Measurements from ENCODE around the gene BCL2L11.
A peak's percentile ranks its signal among the peaks of the same experiment; 100 is the strongest.

The BCL2L11 gene

DNA sequence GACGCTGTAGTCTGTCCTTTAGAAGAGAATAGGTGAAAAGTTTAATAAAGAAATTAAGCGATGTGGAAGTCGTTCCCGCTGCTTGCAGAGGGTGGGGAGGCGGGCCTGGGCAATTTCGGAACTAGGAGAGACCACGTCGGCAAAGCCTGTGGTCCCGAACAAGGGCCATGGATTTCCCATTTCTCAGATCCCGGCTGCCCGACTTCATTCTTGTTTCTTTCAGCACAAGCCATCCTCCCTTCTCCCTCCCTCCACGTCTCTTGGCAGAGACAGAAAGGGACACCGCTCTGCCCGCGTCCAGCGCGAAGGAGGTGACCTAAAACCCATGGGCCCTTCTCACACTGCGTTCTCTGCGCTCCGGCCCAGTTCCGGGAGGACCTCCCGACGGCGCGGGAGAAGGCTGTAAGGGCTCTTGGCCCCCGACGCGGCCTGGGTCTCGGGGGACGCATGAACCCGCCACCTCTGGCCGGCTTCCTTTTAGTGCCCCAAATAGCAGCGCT, 2.2 kb upstream of the BCL2L11 start:
- no peak for DNase-seq

DNA sequence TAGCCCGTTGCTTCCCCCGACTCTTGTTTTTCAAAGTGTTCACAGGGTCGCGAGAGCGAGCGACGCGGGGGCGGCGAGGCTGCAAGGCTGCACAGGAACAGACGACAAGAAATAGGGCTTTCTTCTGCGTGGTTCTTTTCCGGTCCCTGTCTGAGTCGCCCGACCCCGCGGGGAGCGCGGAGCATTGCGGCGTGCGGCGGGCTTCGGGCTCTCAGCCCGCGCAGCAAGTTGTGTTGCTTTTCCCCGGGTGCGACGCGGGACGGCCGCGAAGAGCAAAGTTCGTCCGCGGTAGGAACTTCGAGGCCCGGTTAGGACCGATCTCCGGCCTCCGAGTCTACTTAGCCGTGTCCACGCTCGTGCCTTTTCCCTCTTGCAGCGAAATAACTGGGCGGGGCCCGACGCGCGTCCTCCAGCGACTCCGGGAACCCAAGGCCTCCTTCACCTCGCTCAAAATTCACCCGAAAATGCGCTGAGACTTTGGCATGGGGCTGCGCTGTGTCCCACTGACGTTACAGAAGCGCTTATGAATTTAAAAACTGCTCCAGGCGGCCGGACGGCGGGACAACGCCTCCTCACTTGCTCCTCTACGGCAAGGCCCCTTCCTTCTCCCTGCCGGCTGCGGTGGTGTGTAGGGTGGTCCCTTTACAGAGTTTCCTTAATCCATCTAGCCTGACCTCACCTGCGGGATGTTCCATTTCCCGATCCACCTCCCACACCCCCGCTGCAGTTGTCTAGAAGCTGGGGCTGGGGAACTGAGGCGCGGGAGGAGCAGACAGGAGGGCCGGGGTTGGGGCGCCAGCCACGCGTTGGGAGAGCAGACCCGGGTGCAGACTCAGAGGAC, 1.5 kb upstream of the BCL2L11 start:
- DNase-seq = no peak

DNA sequence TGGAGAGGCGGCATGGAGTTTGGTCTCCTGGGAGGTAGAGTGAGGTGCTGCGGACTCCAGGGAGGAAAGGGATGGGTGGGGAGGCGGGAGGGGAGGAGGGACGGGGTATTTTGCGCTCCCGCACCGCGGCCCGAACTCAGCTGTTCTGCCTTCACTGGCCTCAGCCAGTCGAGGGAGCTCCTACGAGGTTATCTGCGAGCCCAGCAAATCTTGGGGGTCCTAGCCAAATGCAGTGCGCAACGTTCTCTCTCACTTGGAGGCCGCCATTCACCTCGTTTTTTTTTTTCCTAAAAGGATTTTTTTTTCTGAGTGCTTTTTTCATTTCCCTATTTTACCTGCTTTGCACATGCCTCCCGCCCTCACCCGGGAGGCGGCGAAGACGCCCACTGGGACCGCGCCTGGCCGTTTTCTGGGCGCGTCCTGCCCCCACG, 877 bp upstream of the BCL2L11 start:
- DNase-seq = no peak

DNA sequence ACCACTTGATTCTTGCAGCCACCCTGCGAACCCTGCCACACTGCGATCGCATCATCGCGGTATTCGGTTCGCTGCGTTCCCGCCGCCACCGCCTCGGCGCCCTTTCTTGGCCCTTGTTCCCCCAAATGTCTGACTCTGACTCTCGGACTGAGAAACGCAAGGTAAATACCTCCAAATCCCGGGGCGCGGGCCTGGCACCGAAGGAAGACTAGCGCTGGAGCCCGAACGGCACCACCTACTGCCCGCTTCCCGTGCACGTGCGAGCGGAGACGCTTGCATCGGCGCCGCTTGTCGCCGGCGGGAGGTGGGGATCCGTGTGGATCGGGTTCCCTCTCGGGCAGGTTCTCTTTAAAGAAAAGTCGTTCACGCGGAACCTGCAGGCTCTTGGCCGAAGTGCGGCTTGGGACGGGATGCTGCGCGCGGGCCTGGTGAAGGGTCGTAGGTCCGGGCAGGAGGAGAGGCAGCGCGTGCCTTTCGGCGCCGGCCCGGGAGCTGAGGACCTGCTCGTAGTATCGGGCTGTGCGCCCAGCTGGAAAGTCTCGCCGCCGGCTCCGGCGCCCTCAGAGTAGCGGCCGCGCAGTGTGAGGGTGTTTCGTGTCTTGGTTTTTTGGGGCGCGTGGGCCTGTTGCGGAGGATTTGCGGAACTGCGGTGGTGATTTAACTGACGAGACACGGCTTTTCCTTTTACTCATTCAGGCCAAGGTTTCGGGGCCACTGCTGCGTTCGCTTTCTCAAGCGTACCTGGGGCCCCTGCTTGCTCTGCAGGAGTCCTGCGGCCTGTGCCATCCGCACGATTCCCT, 514 bp downstream of the BCL2L11 start:
- DNase-seq = no peak

DNA sequence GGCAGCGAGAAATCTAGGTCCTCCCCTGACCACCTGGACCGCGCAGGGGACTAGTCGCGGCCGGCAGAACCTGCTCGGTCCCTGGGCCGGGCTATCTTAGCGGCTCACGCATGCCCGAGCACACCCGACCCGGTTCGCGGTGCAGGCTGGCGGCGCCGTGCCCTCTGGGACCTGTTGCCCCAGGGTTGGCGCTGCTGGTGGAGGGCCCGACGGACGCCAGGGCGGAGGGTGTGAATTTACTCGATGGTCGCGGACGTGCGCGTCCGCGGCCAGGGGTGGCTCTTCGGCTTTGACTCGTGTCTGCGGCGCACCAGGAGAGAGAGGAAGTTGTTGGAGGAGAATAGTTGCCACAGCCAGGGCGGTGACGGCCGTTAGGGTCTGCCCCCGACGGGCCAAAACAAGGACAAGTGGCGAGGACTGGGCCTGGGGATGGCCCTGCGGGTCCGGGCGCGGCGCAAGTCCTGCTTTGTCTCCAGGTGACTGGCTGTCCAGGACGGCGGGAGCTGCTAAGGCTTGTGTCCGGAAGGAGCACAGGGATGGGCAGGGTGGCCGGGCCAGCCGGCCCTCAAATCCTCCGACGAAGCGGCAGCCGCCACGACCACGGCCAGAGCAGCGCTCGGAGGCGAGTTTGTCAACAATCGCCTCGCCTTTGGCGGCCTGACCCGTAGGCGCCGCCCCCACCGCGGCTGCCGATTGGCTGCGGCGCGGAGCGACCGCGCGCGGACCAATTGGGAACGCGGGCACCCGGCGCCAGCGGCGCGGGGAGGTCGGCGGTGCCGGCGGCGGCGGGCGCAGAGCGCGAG, 1.3 kb downstream of the BCL2L11 start:
- DNase-seq = peak; percentile 83

DNA sequence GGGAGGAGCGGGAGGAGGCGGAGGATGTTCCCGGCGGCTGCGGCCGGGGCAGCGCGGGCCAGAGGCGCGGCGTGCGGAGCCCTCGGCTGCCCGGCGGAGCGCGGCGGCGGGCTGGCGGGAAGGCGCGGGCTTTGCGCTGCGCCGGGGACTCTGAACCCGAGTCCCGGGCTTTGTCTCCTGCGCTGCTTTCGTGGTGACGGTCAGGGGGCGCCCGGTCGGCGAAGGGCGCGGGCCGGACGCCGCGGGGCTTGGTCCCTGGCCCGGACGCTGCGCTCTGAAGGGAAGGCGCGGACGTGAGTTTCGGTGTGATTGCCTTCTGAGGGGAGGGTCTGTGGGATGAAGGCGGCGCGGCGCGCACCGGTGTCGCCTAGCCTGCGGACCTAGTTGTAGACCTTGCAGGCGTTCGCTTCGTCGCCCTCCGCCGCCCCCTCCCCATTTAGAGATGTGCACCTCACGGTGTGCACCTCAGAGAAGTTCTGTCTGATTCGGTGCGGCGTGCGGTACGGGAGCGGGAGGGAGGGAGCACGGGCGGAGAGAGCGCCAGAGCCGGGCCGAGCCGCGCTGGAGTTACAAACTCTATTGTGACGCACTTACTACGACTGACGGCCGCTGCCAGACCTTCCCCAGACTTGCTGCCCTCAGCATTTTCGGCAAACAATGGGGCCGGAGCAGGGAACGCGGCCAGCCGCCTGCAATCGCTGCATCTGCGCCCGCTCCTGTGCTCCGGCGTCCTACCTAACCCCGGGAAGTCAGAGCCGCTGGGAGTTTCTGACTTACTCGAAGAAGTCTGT, 2.1 kb downstream of the BCL2L11 start:
- no peak for DNase-seq

DNA sequence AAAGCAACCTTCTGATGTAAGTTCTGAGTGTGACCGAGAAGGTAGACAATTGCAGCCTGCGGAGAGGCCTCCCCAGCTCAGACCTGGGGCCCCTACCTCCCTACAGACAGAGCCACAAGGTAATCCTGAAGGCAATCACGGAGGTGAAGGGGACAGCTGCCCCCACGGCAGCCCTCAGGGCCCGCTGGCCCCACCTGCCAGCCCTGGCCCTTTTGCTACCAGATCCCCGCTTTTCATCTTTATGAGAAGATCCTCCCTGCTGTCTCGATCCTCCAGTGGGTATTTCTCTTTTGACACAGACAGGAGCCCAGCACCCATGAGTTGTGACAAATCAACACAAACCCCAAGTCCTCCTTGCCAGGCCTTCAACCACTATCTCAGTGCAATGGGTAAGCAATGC, 3.0 kb downstream of the BCL2L11 start:
- DNase-seq = no peak

DNA sequence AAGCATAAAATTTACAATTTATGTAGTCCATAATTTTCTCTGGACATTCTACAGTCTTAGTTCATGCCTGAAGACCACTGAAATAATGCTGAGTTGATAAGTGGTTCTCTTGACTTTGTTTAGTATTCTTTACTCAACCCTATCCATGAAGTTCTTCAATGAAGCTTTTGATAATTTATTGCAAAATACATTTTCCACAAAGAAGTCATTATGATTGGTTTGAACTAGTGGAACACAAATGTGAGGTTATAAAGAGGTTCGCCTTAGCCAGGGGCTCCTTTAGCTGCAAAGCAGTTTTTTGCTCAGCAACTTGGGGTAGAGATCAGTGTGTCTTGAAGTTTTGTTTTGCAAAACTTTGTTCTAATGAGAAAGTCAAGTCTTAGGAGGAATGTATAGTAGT, 5.9 kb downstream of the BCL2L11 start:
- no peak for DNase-seq

DNA sequence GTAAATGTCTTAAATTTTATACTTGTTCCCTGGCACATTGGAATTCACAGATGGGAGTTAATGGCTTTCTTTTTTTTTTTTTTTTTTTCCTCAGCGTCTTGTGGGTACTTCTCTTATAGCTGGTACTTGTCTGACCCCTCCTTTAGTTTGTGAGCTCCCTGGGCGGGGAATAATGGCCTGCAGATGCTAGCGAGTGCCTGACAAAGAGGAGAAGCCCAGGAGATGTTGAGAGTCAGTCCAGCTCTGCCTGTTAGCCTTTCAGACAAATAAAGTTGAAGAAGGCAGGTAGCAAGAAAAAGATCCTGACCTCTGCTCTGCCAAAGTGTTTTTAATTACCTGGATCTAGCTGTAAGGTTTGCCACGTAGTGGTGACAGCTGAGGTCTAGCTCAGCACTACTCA, 6.6 kb downstream of the BCL2L11 start:
- DNase-seq = no peak

DNA sequence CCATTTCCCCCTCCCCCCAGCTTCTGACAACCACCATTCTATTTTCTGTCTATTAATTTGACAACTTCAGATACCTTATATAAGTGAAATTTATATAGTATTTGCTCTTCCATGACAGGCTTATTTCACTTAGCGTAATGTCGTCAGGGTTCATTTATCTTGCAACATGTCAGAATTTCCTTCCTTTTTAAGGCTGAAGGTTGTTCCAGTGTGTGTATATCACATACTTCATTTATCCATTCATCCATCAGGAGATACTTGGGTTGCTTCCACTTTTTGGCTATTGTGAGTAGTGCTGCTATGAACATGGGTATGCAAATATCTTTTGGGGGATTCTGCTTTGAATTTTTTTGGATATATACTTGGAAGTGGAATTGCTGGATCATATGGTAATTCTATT, 7.4 kb downstream of the BCL2L11 start:
- DNase-seq = no peak

DNA sequence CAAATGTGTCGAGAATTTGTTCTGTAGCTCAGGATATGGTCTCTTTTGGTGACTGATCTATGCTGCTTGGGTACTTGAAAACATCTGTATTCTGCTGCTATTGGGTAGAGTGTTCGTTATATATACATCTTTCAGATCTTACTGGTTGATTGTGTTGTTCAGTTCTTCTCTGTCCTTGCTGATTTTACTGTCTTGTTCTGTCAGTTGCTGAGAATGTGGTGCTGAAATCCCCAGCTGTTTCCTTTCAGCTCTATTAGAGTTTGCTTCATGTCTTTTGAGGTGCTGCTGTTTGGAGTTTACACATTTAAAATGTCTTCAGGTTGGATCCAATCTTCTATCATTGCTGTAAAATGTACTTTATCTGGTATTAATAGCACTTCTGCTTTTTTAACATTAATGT, 12.9 kb downstream of the BCL2L11 start:
- DNase-seq = no peak

DNA sequence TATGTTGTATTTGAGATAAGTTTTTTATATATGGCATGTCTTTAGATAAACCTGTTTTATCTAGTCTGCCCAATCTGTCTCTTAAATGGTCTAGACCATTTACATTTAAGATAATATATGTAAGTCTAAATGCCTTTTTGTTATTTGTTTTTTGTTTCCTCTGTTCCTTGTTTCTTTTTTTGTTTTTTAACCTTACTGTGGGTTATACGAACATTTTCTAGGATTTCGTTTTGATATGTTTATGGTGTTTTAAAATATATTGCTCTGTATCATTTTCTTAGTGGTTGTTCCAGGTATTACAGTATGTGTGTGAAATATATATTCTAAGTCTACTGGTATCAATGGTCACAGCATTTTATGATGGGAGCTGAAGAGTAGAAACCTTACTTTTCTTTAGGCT, 13.3 kb downstream of the BCL2L11 start:
- DNase-seq = no peak

DNA sequence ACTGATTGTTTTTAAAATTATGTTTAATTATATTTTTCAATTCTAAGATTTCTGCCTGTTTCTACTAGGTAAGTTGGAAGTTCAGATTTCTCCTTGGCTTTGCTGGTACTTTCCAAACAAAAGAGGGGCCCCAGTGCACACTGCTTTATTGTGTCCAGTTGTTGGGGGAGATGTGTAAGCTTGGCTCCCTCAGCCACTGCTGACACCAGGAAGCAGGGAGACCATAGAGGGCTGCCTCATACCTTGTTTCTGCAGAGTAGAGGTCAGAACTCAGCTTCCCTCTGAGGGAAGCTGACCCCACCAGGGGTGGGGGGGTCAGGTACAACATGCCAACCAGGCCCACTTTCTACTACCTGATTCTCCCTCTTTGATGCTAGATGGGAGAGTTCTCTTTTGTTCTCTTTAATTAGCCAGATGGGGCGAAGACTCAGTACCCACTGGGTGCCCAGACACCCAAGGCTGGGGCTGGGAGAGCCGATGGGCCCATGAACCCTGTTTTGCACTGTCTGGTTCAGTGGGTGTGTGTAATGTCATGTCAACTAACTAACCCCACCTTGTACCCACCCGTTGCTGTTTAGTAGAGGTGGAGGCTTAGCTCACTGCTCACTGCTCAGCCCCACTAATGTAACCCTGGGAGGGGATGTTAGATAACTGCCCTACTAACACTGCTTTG, 14.7 kb downstream of the BCL2L11 start:
- DNase-seq = no peak

DNA sequence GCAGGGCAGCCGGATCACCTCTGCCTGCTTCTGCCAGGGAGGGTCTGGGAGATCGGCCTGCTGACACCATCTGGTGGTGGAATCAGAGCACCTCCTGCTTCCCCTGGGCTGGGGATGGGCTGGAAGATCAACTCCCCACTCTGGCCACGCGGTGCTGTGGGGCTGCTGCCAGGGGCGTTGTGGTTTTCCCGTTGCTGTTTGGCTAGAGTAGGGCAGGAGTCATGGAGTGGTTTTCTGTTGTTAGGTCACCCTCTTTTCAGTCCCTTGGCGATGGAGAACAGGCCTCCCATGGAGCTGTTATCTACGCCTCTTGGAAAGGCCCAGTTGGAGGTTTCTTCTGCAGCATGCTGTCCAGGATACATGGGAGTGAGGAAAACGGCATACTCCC, 15.2 kb downstream of the BCL2L11 start:
- peak; percentile 34 for DNase-seq

DNA sequence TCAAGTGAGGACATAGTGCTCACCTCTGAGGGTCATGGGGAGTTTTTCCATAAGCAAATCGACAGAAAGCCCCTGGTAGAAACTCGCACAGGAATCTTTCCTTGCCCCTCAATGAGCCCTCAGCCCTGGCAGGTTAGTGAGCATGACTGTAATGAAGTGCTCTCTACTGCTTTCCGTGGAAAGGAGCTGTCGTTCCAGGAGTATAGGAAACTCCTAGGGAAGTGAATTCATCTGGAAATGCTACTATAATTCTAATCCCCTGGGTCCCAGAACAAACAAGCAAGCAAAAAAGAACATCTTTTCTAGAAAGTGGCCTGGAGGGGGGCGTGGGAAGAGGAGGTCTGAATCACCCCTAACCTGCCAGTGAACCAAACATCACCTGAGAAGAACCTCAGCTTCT, 18.1 kb downstream of the BCL2L11 start:
- DNase-seq = no peak

DNA sequence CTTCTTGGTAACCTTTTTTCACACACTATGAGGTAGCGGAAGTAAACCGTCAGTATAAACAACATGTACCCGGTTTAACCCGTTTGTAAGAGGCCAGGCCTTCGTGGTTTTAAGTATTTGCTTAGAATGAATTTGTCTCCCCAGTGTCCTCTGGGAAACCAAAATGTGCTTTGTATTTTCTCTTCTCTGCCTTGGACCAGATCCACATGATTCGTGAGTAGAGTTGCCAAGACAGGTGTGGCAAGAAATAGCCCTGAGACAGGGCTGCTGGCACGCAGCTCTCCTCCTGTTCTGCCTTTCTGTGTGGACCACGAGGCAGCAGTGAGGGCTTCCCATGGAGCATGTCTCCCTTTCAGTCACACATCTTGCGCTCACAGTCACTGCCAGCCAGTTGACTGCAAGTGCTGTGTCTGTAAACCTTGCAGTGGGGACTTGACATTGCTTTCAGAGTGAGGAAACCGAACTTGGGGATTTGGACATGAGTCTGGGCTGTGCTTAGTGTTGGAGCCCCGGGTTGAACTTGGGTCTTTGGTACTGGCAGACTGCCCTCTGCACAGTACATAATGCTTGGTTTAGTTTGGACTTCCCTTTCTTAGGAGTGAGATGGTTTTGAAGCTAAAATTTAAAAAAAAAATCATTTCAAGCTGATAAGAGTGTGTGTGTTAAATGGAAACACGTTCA, 19.1 kb downstream of the BCL2L11 start:
- no peak for DNase-seq

DNA sequence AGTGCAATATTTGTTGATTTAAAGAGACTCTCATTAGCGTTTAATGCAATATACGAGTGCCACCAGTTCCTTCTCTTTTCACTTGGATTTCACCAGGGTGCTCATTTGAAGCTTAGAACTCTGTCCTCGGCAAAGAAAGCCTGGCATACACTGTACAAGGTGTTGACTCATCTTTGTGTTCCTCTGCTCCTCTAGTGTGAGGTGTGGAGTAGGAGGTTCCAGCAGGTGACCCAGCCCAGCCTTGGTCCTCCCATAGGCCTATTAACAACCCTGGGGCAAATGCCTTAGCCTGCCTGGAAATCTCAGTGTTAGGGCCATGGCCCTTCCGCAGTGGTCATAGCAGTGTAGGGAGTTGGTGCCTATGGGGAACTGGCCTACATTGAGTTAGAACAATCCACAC, 20.1 kb downstream of the BCL2L11 start:
- no peak for DNase-seq

DNA sequence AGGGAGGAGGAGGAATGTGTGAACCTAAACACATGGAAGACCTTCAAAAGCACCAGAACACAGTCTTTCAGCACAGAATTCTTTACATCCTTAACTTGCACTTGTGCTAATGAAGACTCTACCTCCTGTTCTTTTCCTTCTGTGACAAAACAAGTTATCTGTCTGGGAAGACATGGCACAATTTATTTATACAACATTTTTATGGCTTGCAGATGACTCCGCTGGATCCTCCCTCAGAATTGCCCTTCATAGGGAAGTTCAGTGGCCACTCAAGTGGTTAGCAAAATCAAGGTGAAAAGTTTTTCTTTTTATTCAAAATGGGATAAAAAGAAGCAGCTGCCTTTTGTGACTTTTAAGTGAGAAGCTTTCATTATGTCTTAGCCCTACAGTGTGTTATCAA, 21.4 kb downstream of the BCL2L11 start:
- no peak for DNase-seq

DNA sequence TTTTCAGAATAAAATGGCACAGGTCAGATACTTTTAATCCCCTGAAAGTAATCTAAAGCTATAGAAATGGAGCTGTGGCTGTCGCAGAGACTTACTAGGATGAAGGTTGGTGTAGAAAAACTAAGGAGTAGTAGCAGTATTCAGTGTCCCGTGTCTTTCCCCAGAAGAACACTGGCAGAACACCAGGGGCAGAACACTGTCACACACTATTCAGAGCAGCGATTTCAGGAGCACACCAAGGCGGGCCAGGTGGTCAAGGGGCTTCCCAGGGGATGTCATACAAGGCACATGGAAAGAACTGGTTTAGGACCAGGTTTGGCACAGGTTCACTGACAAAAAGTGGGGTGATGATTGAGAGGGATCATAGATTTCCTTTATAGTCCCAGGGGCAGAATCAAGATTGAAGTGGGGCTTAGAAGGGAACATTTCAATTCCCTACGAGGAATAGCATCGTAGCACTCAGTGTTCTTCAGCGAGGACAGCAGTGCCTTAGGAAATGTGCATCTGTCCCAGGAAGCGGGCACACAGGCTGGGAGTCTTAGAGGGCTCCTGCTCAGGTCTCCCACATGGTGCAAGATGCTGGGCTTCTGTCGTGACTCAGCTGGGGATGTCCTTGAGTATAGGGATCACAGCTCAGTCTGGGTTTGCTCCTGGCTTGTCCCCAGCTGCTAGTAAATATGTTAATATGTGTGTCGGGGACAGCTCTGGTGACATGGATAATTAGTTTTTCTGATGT, 22.6 kb downstream of the BCL2L11 start:
- DNase-seq = no peak

DNA sequence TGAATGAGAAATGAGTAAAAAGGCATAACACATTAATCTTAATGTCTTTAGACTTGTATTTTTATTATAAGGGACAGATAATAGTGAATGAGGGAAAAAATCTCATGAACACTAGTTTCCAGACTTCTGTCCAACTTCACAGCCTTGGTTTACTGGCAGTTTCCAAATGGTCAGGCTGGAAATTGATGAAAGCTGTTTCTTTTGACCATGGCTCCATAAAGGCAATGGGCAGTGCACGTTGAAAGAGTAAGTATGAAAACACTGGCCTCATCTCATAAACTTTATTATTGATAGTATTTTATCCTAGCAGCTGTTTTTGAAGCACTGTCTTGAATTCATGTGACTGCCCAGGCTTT, 23.1 kb downstream of the BCL2L11 start:
- DNase-seq = no peak
